Neural cell (in vitro differentiated cells): ENCODE measurements around the gene CDH7. TPM values are rescaled to one million over a fixed set of nuclear protein-coding genes. Genes with fewer than 3 reads are reported as not detected.

ENCODE experiments used
- H2AFZ ChIP-seq: fragments of 200-600, 300-800 bp; sonication (generic), shearing (Covaris generic); 2 replicates; pipeline ENCODE4 v1.6.0; 2014; ENCODE audit warnings: low read depth, mild to moderate bottlenecking, antibody characterized with exemption, low read length, moderate library complexity
- H3F3A ChIP-seq: fragments of 200-600 bp; shearing (Covaris generic); 2 replicates; pipeline ENCODE4 v1.6.1; 2016; ENCODE audit warnings: mild to moderate bottlenecking, moderate library complexity, mixed read lengths, antibody characterized with exemption, low read length; ENCODE audit not compliant: insufficient read depth, poor library complexity, severe bottlenecking
- H3K27ac ChIP-seq: fragments of 200-600, 300-800 bp; sonication (generic), shearing (Covaris generic); 2 replicates; pipeline ENCODE4 v1.5.1; 2014; ENCODE audit warnings: mild to moderate bottlenecking, low read length, moderate library complexity
- H3K27me3 ChIP-seq: fragments of 300-800, 200-600 bp; sonication (generic), shearing (Covaris generic); 2 replicates; pipeline ENCODE4 v1.6.0; 2014; ENCODE audit warnings: mild to moderate bottlenecking, low read depth, low read length, moderate library complexity; ENCODE audit not compliant: insufficient read depth
- H3K36me3 ChIP-seq: fragments of 300-800, 200-600 bp; sonication (generic), shearing (Covaris generic); 2 replicates; pipeline ENCODE4 v1.5.1; 2014; ENCODE audit warnings: mild to moderate bottlenecking, antibody characterized with exemption, low read length, moderate library complexity; ENCODE audit not compliant: insufficient read depth
- H3K4me2 ChIP-seq: fragments of 300-800, 200-600 bp; sonication (generic), shearing (Covaris generic); 2 replicates; pipeline ENCODE4 v1.6.0; 2014; ENCODE audit warnings: mild to moderate bottlenecking, low read length
- H3K4me3 ChIP-seq: fragments of 300-800, 200-600 bp; sonication (generic), shearing (Covaris generic); 2 replicates; pipeline ENCODE4 v1.5.1; 2014; ENCODE audit warnings: mild to moderate bottlenecking, low read length, moderate library complexity
- H3K79me2 ChIP-seq: fragments of 200-600 bp; shearing (Covaris generic); replicated peaks from 2 replicates; pipeline ENCODE4 v1.6.0; 2014; ENCODE audit warnings: mild to moderate bottlenecking, low read length, moderate library complexity; ENCODE audit not compliant: insufficient read depth
- H3K9ac ChIP-seq: fragments of 300-800, 200-600 bp; sonication (generic), shearing (Covaris generic); 2 replicates; pipeline ENCODE4 v1.6.1; 2016; ENCODE audit warnings: mild to moderate bottlenecking, low read length, mixed read lengths
- H3K9me2 ChIP-seq: fragments of 200-600 bp; shearing (Covaris generic); 2 replicates; pipeline ENCODE4 v1.6.1; 2016; ENCODE audit warnings: mild to moderate bottlenecking, low read length, mixed read lengths; ENCODE audit not compliant: insufficient read depth
- H3K9me3 ChIP-seq: fragments of 200-600, 300-800 bp; sonication (generic), shearing (Covaris generic); 2 replicates; pipeline ENCODE4 v1.6.1; 2016; ENCODE audit warnings: mild to moderate bottlenecking, mixed run types, low read length, moderate library complexity, mixed read lengths
- H4K20me1 ChIP-seq: fragments of 200-600 bp; shearing (Covaris generic); 2 replicates; pipeline ENCODE4 v1.6.1; 2016; ENCODE audit warnings: mild to moderate bottlenecking, mixed run types; ENCODE audit not compliant: insufficient read depth
- CTCF ChIP-seq: fragments of 450-650 bp; IDR thresholded peaks from 2 replicates; pipeline ENCODE4 v1.5.1; 2014; ENCODE audit warnings: antibody characterized with exemption, mild to moderate bottlenecking, moderate library complexity; ENCODE audit not compliant: poor library complexity, severe bottlenecking
- EP300 ChIP-seq: fragments of 450-650 bp; conservative IDR thresholded peaks from 2 replicates; pipeline ENCODE4 v1.6.1; 2014; ENCODE audit warnings: antibody characterized with exemption, mild to moderate bottlenecking, moderate library complexity; ENCODE audit not compliant: poor library complexity, severe bottlenecking
- EZH2 ChIP-seq: fragments of 200-600, 300-800 bp; shearing (Covaris generic), sonication (generic); IDR thresholded peaks from 2 replicates; pipeline ENCODE4 v1.6.1; 2014; ENCODE audit warnings: antibody characterized with exemption, low read length, borderline replicate concordance, mild to moderate bottlenecking; ENCODE audit not compliant: insufficient read depth, poor library complexity, severe bottlenecking
- MXI1 ChIP-seq: fragments of 450-650 bp; conservative IDR thresholded peaks from 2 replicates; pipeline ENCODE4 v1.6.1; 2014; ENCODE audit warnings: antibody characterized with exemption, mild to moderate bottlenecking; ENCODE audit not compliant: poor library complexity, severe bottlenecking
- POLR2AphosphoS5 ChIP-seq: IDR thresholded peaks from 2 replicates; pipeline ENCODE4 v1.6.1; 2012
- RAD21 ChIP-seq: fragments of 450-650 bp; conservative IDR thresholded peaks from 2 replicates; pipeline ENCODE4 v1.6.1; 2014; ENCODE audit warnings: antibody characterized with exemption, mild to moderate bottlenecking, moderate library complexity
- REST ChIP-seq: IDR thresholded peaks from 2 replicates; pipeline ENCODE4 v1.6.1; 2012; ENCODE audit warnings: borderline replicate concordance
- SMC3 ChIP-seq: fragments of 450-650 bp; conservative IDR thresholded peaks from 2 replicates; pipeline ENCODE4 v1.6.1; 2014; ENCODE audit warnings: antibody characterized with exemption, mild to moderate bottlenecking, moderate library complexity; ENCODE audit not compliant: poor library complexity
- TAF1 ChIP-seq: IDR thresholded peaks from 2 replicates; pipeline ENCODE4 v1.6.1; 2012; ENCODE audit warnings: low read depth
- polyA plus RNA-seq: library from polyadenylated mRNA; depleted of rRNA; stranded (reverse); fragments of >200 nt; gene quantifications from 2 replicates; pipeline ENCODE4 v1.2.3, GENCODE V29; 2014

The CDH7 gene
- polyA plus RNA-seq, 1 donor from 2014 or later: 7.4 TPM

- Histone ChIP-seq H3K9me2 (no peaks in the 10 kb centered on the region), H3K4me3 (no peak overlapping the region), H4K20me1 (no peaks in the 10 kb centered on the region), H3K9me3 (no peaks in the 10 kb centered on the region), H3K36me3 (no peaks in the 10 kb centered on the region), H3K27me3 (no peaks in the 10 kb centered on the region), H3K79me2 (no peaks in the 10 kb centered on the region), H3K9ac (no peak overlapping the region), H3F3A (no peaks in the 10 kb centered on the region), H3K4me2 (no peak overlapping the region), H3K27ac (no peak overlapping the region), H2AFZ (no peak overlapping the region)
- TF ChIP-seq MXI1: no peak
- TF ChIP-seq SMC3: no peak
- TF ChIP-seq RAD21: no peak
- no peak for TF ChIP-seq POLR2AphosphoS5
- TF ChIP-seq TAF1: no peak
- no peak for TF ChIP-seq EP300
- TF ChIP-seq CTCF: no peak
- no peak for TF ChIP-seq REST
- no peak for TF ChIP-seq EZH2
Measured at GRCh38 chr18:65760457-65760856, 9.6 kb downstream of the CDH7 start.

GRCh38 chr18:65761636-65762295 is 11.0 kb downstream of the CDH7 start:
- no peaks in the 10 kb centered on the region for H3K9me2 ChIP-seq
- H3K27ac ChIP-seq: no peak overlapping the region
- H3K27me3 ChIP-seq: no peaks in the 10 kb centered on the region
- no peak overlapping the region for H3K9ac ChIP-seq
- H4K20me1 ChIP-seq: no peaks in the 10 kb centered on the region
- H3K79me2 ChIP-seq: no peaks in the 10 kb centered on the region
- H2AFZ ChIP-seq: no peak overlapping the region
- no peaks in the 10 kb centered on the region for H3F3A ChIP-seq
- TF ChIP-seq TAF1 (no peak), SMC3 (no peak), POLR2AphosphoS5 (no peak), EZH2 (no peak), RAD21 (no peak), REST (no peak), CTCF (no peak), MXI1 (no peak), EP300 (no peak)
- H3K4me3 ChIP-seq: no peak overlapping the region
- H3K36me3 ChIP-seq: no peaks in the 10 kb centered on the region
- H3K9me3 ChIP-seq: no peaks in the 10 kb centered on the region
- no peak overlapping the region for H3K4me2 ChIP-seq
